Keratinocyte (primary cell): ENCODE results near the gene CKS1B. TPM values are rescaled to one million over a fixed set of nuclear protein-coding genes. Genes with fewer than 3 reads are reported as not detected.

Source experiments
- DNase-seq: peaks from one replicate; pipeline ENCODE4 v3.0.0-alpha.2; 2011; ENCODE audit warnings: low read depth, missing footprints, low spot score
- FAIRE-seq: peaks from 2 replicates; lab custom pipeline; 2011; peaks lifted over from hg19 to GRCh38; lab: Jason Lieb, UNC
- H2AFZ ChIP-seq: 2 replicates; pipeline ENCODE4 v1.6.0; 2012; ENCODE audit warnings: low read length, control low read depth, inconsistent platforms; ENCODE audit not compliant: control insufficient read depth
- H3K27ac ChIP-seq: 2 replicates; pipeline ENCODE4 v1.5.1; 2011; ENCODE audit warnings: low read length; ENCODE audit not compliant: control insufficient read depth, insufficient read depth
- H3K27me3 ChIP-seq: 3 replicates; pipeline ENCODE4 v1.6.0; 2011; ENCODE audit warnings: low read length; ENCODE audit not compliant: control insufficient read depth, insufficient read depth; ENCODE audit errors: extremely low read depth
- H3K36me3 ChIP-seq, 2 experiments: 2 replicates in 1 of 2; 3 replicates in 1 of 2; pipeline ENCODE4 v1.5.1; 2011; ENCODE audit warnings: low read length in 2 of 2, mild to moderate bottlenecking in 1 of 2; ENCODE audit not compliant: control insufficient read depth in 2 of 2, insufficient read depth in 2 of 2; ENCODE audit errors: extremely low read depth in 1 of 2
- H3K4me1 ChIP-seq: 3 replicates; pipeline ENCODE4 v1.5.1; 2011; ENCODE audit warnings: low read length; ENCODE audit not compliant: control insufficient read depth, insufficient read depth; ENCODE audit errors: extremely low read depth
- H3K4me2 ChIP-seq: 3 replicates; pipeline ENCODE4 v1.6.0; 2011; ENCODE audit warnings: low read depth, low read length; ENCODE audit not compliant: control insufficient read depth, insufficient read depth; ENCODE audit errors: extremely low read depth
- H3K4me3 ChIP-seq, 3 experiments: fragments of 200-600 bp in 1 of 3; sonication (generic) in 1 of 3; 2 replicates in 2 of 3; 3 replicates in 1 of 3; pipeline ENCODE4 v1.5.1; 2011 to 2016; ENCODE audit warnings: low read length in 3 of 3, mild to moderate bottlenecking in 3 of 3, control low read depth in 2 of 3, inconsistent platforms in 1 of 3, low read depth in 1 of 3, mixed read lengths in 1 of 3, mixed run types in 1 of 3, moderate library complexity in 1 of 3; ENCODE audit not compliant: control insufficient read depth in 2 of 3, insufficient read depth in 2 of 3; ENCODE audit errors: extremely low read depth in 1 of 3
- H3K79me2 ChIP-seq: 2 replicates; pipeline ENCODE4 v1.6.0; 2012; ENCODE audit warnings: low read length; ENCODE audit not compliant: control insufficient read depth, insufficient read depth
- H3K9ac ChIP-seq: 3 replicates; pipeline ENCODE4 v1.6.0; 2011; ENCODE audit warnings: low read length; ENCODE audit not compliant: control insufficient read depth, insufficient read depth; ENCODE audit errors: extremely low read depth
- H3K9me1 ChIP-seq: 3 replicates; pipeline ENCODE4 v1.6.0; 2011; ENCODE audit warnings: low read length; ENCODE audit not compliant: control insufficient read depth, insufficient read depth; ENCODE audit errors: extremely low read depth
- H3K9me3 ChIP-seq: 2 replicates; pipeline ENCODE4 v1.5.1; 2012; ENCODE audit warnings: low read depth, low read length; ENCODE audit not compliant: control insufficient read depth
- H4K20me1 ChIP-seq: 3 replicates; pipeline ENCODE4 v1.6.0; 2011; ENCODE audit warnings: low read length; ENCODE audit not compliant: control insufficient read depth, insufficient read depth; ENCODE audit errors: extremely low read depth
- EZH2 ChIP-seq: IDR thresholded peaks from one replicate; pipeline ENCODE4 v1.6.1; 2012; ENCODE audit warnings: inconsistent platforms, mild to moderate bottlenecking, low read length, moderate library complexity
- dilution Hi-C: fragments of 300-500 bp; cut with MboI; formaldehyde crosslinking; loops from one replicate; pipeline ENCODE4 v1.7.0; 2020; ENCODE audit warnings: low sequenced_read_pairs; ENCODE audit not compliant: extremely low pct_ligation_motif_present
- polyA plus RNA-seq, 5 experiments: library from polyadenylated mRNA; depleted of rRNA in 3 of 5; stranded (reverse) in 3 of 5; stranded (forward) in 1 of 5; unstranded in 1 of 5; fragments of >200 nt; gene quantifications; 1 replicate in 1 of 5; 2 replicates in 3 of 5; 3 replicates in 1 of 5; pipeline versions ENCODE4 v1.2.1 to v1.2.3, GENCODE V29; 2011 to 2012; ENCODE audit warnings: missing spikeins in 2 of 5, low read depth in 1 of 5, low replicate concordance in 1 of 5
- TF ChIP-seq, protein P1 (sequence below), 3 experiments: IDR thresholded peaks in 1 of 3; conservative IDR thresholded peaks in 1 of 3; optimal IDR thresholded peaks in 1 of 3; 2 replicates in 2 of 3; 3 replicates in 1 of 3; pipeline versions ENCODE3 to v1.5.1; 2011; ENCODE audit warnings: low read length in 3 of 3, mild to moderate bottlenecking in 3 of 3, moderate library complexity in 2 of 3, control low read depth in 1 of 3, inconsistent platforms in 1 of 3; ENCODE audit not compliant: insufficient read depth in 2 of 3; ENCODE audit errors: extremely low read depth in 1 of 3

CKS1B gene
- polyA plus RNA-seq, 1 donor (not counting 4 experiments of a cell fraction or from before 2014, with no cell fraction given) = 300 TPM

DNA sequence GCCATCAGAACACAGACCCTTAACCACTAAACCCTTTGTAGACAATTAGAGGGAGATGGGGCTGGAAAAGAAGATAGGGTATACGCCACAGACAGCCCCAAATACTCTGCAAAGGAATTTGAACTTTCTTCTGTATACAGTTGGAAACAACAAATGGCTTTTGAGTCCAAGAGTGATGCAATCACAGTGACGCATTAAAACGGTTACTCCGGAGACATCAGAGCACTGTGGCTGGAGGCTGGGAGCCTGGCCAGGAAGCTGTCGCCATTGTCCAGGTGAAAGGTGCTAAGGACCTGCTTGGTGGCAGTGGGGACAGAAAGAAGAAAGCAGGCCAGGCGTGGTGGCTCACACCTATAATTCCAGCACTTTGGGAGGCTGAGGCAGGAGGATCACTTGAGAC is 12.8 kb downstream of the CKS1B start:
- peaks cover 19% of the 10 kb centered on the region for H3K4me1 ChIP-seq

DNA sequence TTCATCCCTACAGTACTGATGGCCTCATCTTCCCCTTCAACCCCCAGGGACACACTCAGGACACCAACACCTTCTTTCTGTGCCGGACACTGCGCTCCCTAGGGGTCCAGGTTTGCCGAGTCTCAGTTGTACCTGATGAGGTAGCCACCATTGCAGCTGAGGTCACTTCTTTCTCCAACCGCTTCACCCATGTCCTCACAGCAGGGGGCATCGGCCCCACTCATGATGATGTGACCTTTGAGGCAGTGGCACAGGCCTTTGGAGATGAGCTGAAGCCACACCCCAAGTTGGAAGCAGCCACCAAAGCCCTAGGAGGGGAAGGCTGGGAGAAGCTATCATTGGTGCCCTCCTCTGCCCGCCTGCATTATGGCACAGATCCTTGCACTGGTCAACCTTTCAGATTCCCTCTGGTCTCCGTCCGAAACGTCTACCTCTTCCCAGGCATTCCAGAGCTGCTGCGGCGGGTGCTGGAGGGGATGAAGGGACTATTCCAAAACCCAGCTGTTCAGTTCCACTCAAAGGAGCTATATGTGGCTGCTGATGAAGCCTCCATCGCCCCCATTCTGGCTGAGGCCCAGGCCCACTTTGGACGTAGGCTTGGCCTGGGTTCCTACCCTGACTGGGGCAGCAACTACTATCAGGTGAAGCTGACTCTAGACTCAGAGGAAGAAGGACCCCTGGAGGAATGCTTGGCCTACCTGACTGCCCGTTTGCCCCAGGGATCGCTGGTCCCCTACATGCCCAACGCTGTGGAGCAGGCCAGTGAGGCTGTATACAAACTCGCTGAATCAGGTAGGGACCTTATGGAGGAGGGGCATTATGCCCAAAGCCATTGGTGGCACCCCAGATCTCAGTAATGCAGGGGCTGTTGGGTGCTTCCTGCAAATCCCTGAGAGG is 13.8 kb downstream of the CKS1B start:
- TF ChIP-seq, protein P1, sequence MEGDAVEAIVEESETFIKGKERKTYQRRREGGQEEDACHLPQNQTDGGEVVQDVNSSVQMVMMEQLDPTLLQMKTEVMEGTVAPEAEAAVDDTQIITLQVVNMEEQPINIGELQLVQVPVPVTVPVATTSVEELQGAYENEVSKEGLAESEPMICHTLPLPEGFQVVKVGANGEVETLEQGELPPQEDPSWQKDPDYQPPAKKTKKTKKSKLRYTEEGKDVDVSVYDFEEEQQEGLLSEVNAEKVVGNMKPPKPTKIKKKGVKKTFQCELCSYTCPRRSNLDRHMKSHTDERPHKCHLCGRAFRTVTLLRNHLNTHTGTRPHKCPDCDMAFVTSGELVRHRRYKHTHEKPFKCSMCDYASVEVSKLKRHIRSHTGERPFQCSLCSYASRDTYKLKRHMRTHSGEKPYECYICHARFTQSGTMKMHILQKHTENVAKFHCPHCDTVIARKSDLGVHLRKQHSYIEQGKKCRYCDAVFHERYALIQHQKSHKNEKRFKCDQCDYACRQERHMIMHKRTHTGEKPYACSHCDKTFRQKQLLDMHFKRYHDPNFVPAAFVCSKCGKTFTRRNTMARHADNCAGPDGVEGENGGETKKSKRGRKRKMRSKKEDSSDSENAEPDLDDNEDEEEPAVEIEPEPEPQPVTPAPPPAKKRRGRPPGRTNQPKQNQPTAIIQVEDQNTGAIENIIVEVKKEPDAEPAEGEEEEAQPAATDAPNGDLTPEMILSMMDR (optimal IDR thresholded peaks at IDR 0.05 in 1 of 3, IDR thresholded peaks at IDR 0.05 in 1 of 3, conservative IDR thresholded peaks at IDR 0.05 in 1 of 3; ENCODE audit: extremely low read depth in 1 of 3, insufficient read depth in 2 of 3, low read length in 3 of 3) = peak in 1 of 3 experiments; percentile 8
- no peak for TF ChIP-seq EZH2
- dilution Hi-C loops = no loop called here
- Histone ChIP-seq H3K79me2 (peaks cover 38% of the 10 kb centered on the region), H3K4me3 (no peak overlapping the region), H3K9me1 (no peaks in the 10 kb centered on the region), H3K36me3 (peaks cover 23 to 28% of the 10 kb centered on the region in 2 experiments), H3K4me1 (peaks cover 13% of the 10 kb centered on the region), H3K27ac (no peak overlapping the region), H2AFZ (no peak overlapping the region), H3K9me3 (no peaks in the 10 kb centered on the region), H3K27me3 (no peaks in the 10 kb centered on the region), H4K20me1 (peaks cover 3% of the 10 kb centered on the region), H3K4me2 (no peak overlapping the region), H3K9ac (no peak overlapping the region)
- DNase-seq = no peak
- no peak for FAIRE-seq

More for the DNA sequence above, 12.8 kb downstream of the CKS1B start:
- Histone ChIP-seq H4K20me1 (peaks cover 3% of the 10 kb centered on the region), H3K27ac (no peak overlapping the region), H2AFZ (no peak overlapping the region), H3K79me2 (peaks cover 38% of the 10 kb centered on the region), H3K9me1 (no peaks in the 10 kb centered on the region), H3K36me3 (peaks cover 23 to 28% of the 10 kb centered on the region in 2 experiments), H3K9me3 (no peaks in the 10 kb centered on the region), H3K9ac (no peak overlapping the region), H3K27me3 (no peaks in the 10 kb centered on the region), H3K4me3 (no peak overlapping the region), H3K4me2 (no peak overlapping the region)
- dilution Hi-C loops = no loop called here
- DNase-seq (no peak), FAIRE-seq (no peak)
- no peak for TF ChIP-seq EZH2
- TF ChIP-seq, protein P1 (optimal IDR thresholded peaks at IDR 0.05 in 1 of 3, IDR thresholded peaks at IDR 0.05 in 1 of 3, conservative IDR thresholded peaks at IDR 0.05 in 1 of 3; ENCODE audit: extremely low read depth in 1 of 3, insufficient read depth in 2 of 3, low read length in 3 of 3) = no peak
